Esophagus squamous epithelium (tissue), 4 donors: ENCODE measurements around the gene TXNDC8.

Source experiments
- CTCF ChIP-seq, 6 experiments: fragments of 450-650 bp in 4 of 6; fragments of 200-600 bp in 2 of 6; sonication (generic) in 2 of 6; IDR thresholded peaks; one replicate each; pipeline ENCODE4 v1.5.1; 2016 to 2019; ENCODE audit warnings: antibody characterized with exemption in 6 of 6, mild to moderate bottlenecking in 4 of 6, moderate library complexity in 4 of 6
- POLR2A ChIP-seq, 4 donors: fragments of 450-650 bp; IDR thresholded peaks; one replicate each; pipeline ENCODE4 v1.6.1; 2017; ENCODE audit warnings: antibody characterized with exemption in 4 of 4, mild to moderate bottlenecking in 4 of 4, moderate library complexity in 3 of 4

- TF ChIP-seq CTCF (IDR thresholded peaks at IDR 0.05), result no peak
- no peak for TF ChIP-seq POLR2A (IDR thresholded peaks at IDR 0.05)
These were observed 8.9 kb downstream of the TXNDC8 start for GRCh38 chr9:110328763-110329162.
